ENCODE results near the gene PNKP. TPM values are rescaled to one million over a fixed set of nuclear protein-coding genes. Genes with fewer than 3 reads are reported as not detected.

The PNKP gene
- total and polyA plus RNA-seq, 2 of the 8 experiments (the other 6 are each of a cell fraction or from before 2014, with no cell fraction given): 45.8 to 105 TPM

- Histone ChIP-seq H3K4me3 (ENCODE audit: extremely low read depth in 1 of 4, insufficient read depth in 2 of 4, low read depth in 3 of 4, low read length in 4 of 4) (no peak overlapping the region), H2BK12ac (ENCODE audit: low read depth, low read length) (no peak overlapping the region), H3K27me3 (replicated peaks in 1 of 4; ENCODE audit: control insufficient read depth in 3 of 4, extremely low read depth in 1 of 4, insufficient read depth in 3 of 4, low read length in 3 of 4) (no peaks in the 10 kb centered on the region), H2AFZ (ENCODE audit: low read length) (no peak overlapping the region), H2AK5ac (ENCODE audit: low read depth, low read length) (no peak overlapping the region), H3K36me3 (ENCODE audit: control insufficient read depth in 2 of 4, insufficient read depth in 4 of 4, low read length in 3 of 4) (peaks cover 10 to 32% (median 23%) of the 10 kb centered on the region in 4 experiments; a peak in 5 of 8 replicates), H2BK15ac (ENCODE audit: low read length) (no peak overlapping the region), H3K23me2 (ENCODE audit: low read depth, low read length) (no peaks in the 10 kb centered on the region), H3K27ac (ENCODE audit: low read depth, low read length) (no peak overlapping the region), H4K91ac (replicated peaks; ENCODE audit: insufficient read length, low read length) (no peak overlapping the region), H3K4me2 (ENCODE audit: insufficient read depth in 1 of 2, low read depth in 2 of 2, low read length in 2 of 2) (no peak overlapping the region), H3K9ac (replicated peaks in 1 of 4; ENCODE audit: extremely low read depth in 1 of 4, low read depth in 3 of 4, low read length in 3 of 4) (no peak overlapping the region), H3K56ac (replicated peaks; ENCODE audit: insufficient read length, low read depth, low read length) (no peak overlapping the region), H2BK5ac (ENCODE audit: low read depth, low read length) (no peak overlapping the region), H2BK20ac (ENCODE audit: low read length) (no peak overlapping the region), H3K18ac (ENCODE audit: extremely low read depth, low read length) (no peak overlapping the region), H3K79me2 (ENCODE audit: control insufficient read depth in 1 of 2, insufficient read depth in 2 of 2, low read length in 2 of 2) (peaks cover 0 to 12% of the 10 kb centered on the region in 2 experiments; a peak in 2 of 4 replicates), H2BK120ac (replicated peaks; ENCODE audit: low read depth, low read length) (no peak overlapping the region), H4K8ac (ENCODE audit: extremely low read depth, insufficient read depth, low read length) (no peak overlapping the region; the same call in 1 of the 2 replicates), H3K4ac (replicated peaks; ENCODE audit: insufficient read length, low read depth, low read length) (no peak overlapping the region), H4K20me1 (replicated peaks in 1 of 2; ENCODE audit: control insufficient read depth in 1 of 2, insufficient read depth in 2 of 2, low read length in 2 of 2) (peaks cover 11 to 13% of the 10 kb centered on the region in 2 experiments), H3K23ac (ENCODE audit: insufficient read length) (no peak overlapping the region), H3K4me1 (replicated peaks in 1 of 4; ENCODE audit: control insufficient read depth in 3 of 4, insufficient read depth in 4 of 4, low read length in 3 of 4) (no peaks in the 10 kb centered on the region), H3K79me1 (ENCODE audit: low read depth, low read length) (peaks cover 13% of the 10 kb centered on the region), H4K5ac (ENCODE audit: insufficient read length, low read depth, low read length) (no peak overlapping the region), H3K9me3 (ENCODE audit: insufficient read depth in 2 of 2, low read depth in 1 of 2, low read length in 1 of 2) (no peaks in the 10 kb centered on the region), H3K14ac (ENCODE audit: insufficient read length) (no peak overlapping the region)
- ChIA-PET CTCF (ENCODE audit: partially characterized antibody) (interaction anchor here (0.6 to 2.0 kb wide), 5 partner anchors 10 to 1856 kb away, joined by 3 to 5 read pairs (median 3); no protein-coding TSS in a partner anchor), POLR2A (ENCODE audit: partially characterized antibody) (interaction anchor here (0.6 to 2.7 kb wide), 5 partner anchors 10 to 64 kb away, joined by 3 to 9 read pairs (median 3); partner anchors contain the start of genes FUZ, MED25 and PTOV1)
- FAIRE-seq (no peak), DNase-seq (ENCODE audit: low read depth in 1 of 2, low spot score in 2 of 2) (no peak)
- WGBS, 2 experiments (ENCODE audit: extremely low coverage in 1 of 2, insufficient coverage in 1 of 2, insufficient read length in 1 of 2, insufficient replicate concordance in 2 of 2, low coverage in 1 of 2, low lambda C conversion rate in 2 of 2, missing lambda C conversion rate in 1 of 2): 93% methylated on average over 13 of the region's 18 CpGs; no CpG with 5 or more reads in 1 of the 2 experiments
- no peak for TF ChIP-seq EGR1 (IDR thresholded peaks at IDR 0.05; ENCODE audit: borderline replicate concordance, low read depth, low read length)
- TF ChIP-seq KDM5A (IDR thresholded peaks at IDR 0.05; ENCODE audit: low read length): no peak
- no peak for TF ChIP-seq HDAC2 (IDR thresholded peaks at IDR 0.05; ENCODE audit: borderline replicate concordance in 1 of 2, low read depth in 2 of 2, low read length in 2 of 2)
- TF ChIP-seq GABPA (IDR thresholded peaks at IDR 0.05; ENCODE audit: borderline replicate concordance, insufficient read depth, low read length): no peak
- no peak for TF ChIP-seq TCF12 (IDR thresholded peaks at IDR 0.05; ENCODE audit: low read depth, low read length)
- no peak for TF ChIP-seq SRF (IDR thresholded peaks at IDR 0.05; ENCODE audit: low read depth, low read length)
- no peak for TF ChIP-seq KDM1A (IDR thresholded peaks at IDR 0.05; ENCODE audit: borderline replicate concordance, low read length)
- TF ChIP-seq EZH2 (IDR thresholded peaks at IDR 0.05; ENCODE audit: low read depth, low read length, severe bottlenecking): no peak
- TF ChIP-seq PHF8 (conservative IDR thresholded peaks at IDR 0.05; ENCODE audit: low read depth, low read length): no peak
- no peak for TF ChIP-seq CHD1 (IDR thresholded peaks at IDR 0.05; ENCODE audit: low read depth, low read length)
- no peak for TF ChIP-seq SP4 (IDR thresholded peaks at IDR 0.05; ENCODE audit: low read length)
- TF ChIP-seq CEBPB (IDR thresholded peaks at IDR 0.05; ENCODE audit: low read depth, low read length): no peak
These were observed 37.7 kb downstream of the PNKP start for GRCh38 chr19:49829721-49830120.

Measured in H1 (cell line).